Liver (tissue), 9 donors: Measurements from ENCODE around the gene KIR3DL2. TPM values are rescaled to one million over a fixed set of nuclear protein-coding genes. Genes with fewer than 3 reads are reported as not detected.
"Not testable (repeated sequence)": the region's sequence is repeated elsewhere in the genome, so short reads cannot be mapped to it uniquely, and the experiment has no call there.

ENCODE experiments used
- DNase-seq: peaks from one replicate; pipeline ENCODE4 v3.0.0-alpha.2; 2017; ENCODE audit warnings: low spot score
- H3K27ac ChIP-seq, 2 donors: one replicate each; pipeline ENCODE4 v1.7.0; 2013; ENCODE audit warnings: inconsistent platforms in 2 of 2, low read length in 2 of 2, control low read depth in 1 of 2, low read depth in 1 of 2, mild to moderate bottlenecking in 1 of 2
- H3K27me3 ChIP-seq, 4 donors: one replicate each; pipeline versions ENCODE4 v1.6.1 to v1.7.0; 2013; ENCODE audit warnings: low read length in 3 of 4, inconsistent platforms in 1 of 4, mild to moderate bottlenecking in 1 of 4, moderate library complexity in 1 of 4; ENCODE audit not compliant: control insufficient read depth in 4 of 4, insufficient read depth in 4 of 4
- H3K36me3 ChIP-seq, 4 donors: one replicate each; pipeline versions ENCODE4 v1.6.1 to v1.7.0; 2013; ENCODE audit warnings: low read length in 3 of 4, mild to moderate bottlenecking in 3 of 4, low read depth in 1 of 4, moderate library complexity in 1 of 4; ENCODE audit not compliant: control insufficient read depth in 4 of 4, insufficient read depth in 3 of 4
- H3K4me1 ChIP-seq, 4 donors: one replicate each; pipeline versions ENCODE4 v1.6.1 to v1.7.0; 2013; ENCODE audit warnings: low read length in 3 of 4, mild to moderate bottlenecking in 3 of 4, moderate library complexity in 1 of 4; ENCODE audit not compliant: control insufficient read depth in 4 of 4, insufficient read depth in 4 of 4
- H3K4me3 ChIP-seq, 3 donors: one replicate each; pipeline versions ENCODE4 v1.6.1 to v1.7.0; 2013; ENCODE audit warnings: low read length in 3 of 3, control low read depth in 1 of 3, low read depth in 1 of 3, mild to moderate bottlenecking in 1 of 3
- H3K9ac ChIP-seq, 2 donors: one replicate each; pipeline ENCODE4 v1.7.0; 2013; ENCODE audit warnings: low read length in 2 of 2, mild to moderate bottlenecking in 2 of 2, moderate library complexity in 2 of 2, control low read depth in 1 of 2, low read depth in 1 of 2
- H3K9me3 ChIP-seq, 4 donors: one replicate each; pipeline versions ENCODE4 v1.6.1 to v1.7.0; 2013; ENCODE audit warnings: low read length in 3 of 4; ENCODE audit not compliant: control insufficient read depth in 4 of 4
- FOXA1 ChIP-seq: IDR thresholded peaks from 2 replicates; pipeline ENCODE4 v1.6.1; 2016; ENCODE audit warnings: antibody characterized with exemption
- FOXA2 ChIP-seq: IDR thresholded peaks from 2 replicates; pipeline ENCODE4 v1.6.1; 2016; ENCODE audit warnings: antibody characterized with exemption
- GABPA ChIP-seq, 2 donors: IDR thresholded peaks in 1 of 2; conservative IDR thresholded peaks in 1 of 2; 2 replicates each; pipeline ENCODE4 v1.6.1; 2016; ENCODE audit warnings: antibody characterized with exemption in 2 of 2, mild to moderate bottlenecking in 1 of 2, moderate library complexity in 1 of 2
- HNF4A ChIP-seq, 2 donors: conservative IDR thresholded peaks; 2 replicates each; pipeline ENCODE4 v1.6.1; 2016; ENCODE audit warnings: antibody characterized with exemption in 2 of 2, mild to moderate bottlenecking in 2 of 2
- JUND ChIP-seq, 2 donors: IDR thresholded peaks; 2 replicates each; pipeline ENCODE4 v1.6.1; 2016; ENCODE audit warnings: antibody characterized with exemption in 2 of 2
- RXRA ChIP-seq, 2 donors: IDR thresholded peaks; 2 replicates each; pipeline ENCODE4 v1.6.1; 2017 to 2018; ENCODE audit warnings: antibody characterized with exemption in 2 of 2, mild to moderate bottlenecking in 1 of 2
- SP1 ChIP-seq: IDR thresholded peaks from 2 replicates; pipeline ENCODE4 v1.6.1; 2018; ENCODE audit warnings: antibody characterized with exemption, mild to moderate bottlenecking
- YY1 ChIP-seq: IDR thresholded peaks from 2 replicates; pipeline ENCODE4 v1.6.1; 2016; ENCODE audit warnings: antibody characterized with exemption, mild to moderate bottlenecking
- WGBS: extraction: QIAGEN DNeasy Blood & Tissue Kit; methylation state at CpG from one replicate; pipeline ENCODE4 v1.1.7; 2013; 5-methylcytosine and 5-hydroxymethylcytosine counted together
- polyA plus RNA-seq, 2 donors: library from polyadenylated mRNA; stranded (reverse) in 1 of 2; unstranded in 1 of 2; fragments of 200-250 nt in 1 of 2; fragments of >200 nt in 1 of 2; fragmentation: Nextera tagmentation in 1 of 2; extraction: Ambion mirVana in 1 of 2; gene quantifications; one replicate each; pipeline versions ENCODE4 v1.2.1 to v1.2.3, GENCODE V29; 2013 to 2015
- total RNA-seq, 2 donors: library from RNA; depleted of rRNA; stranded (reverse); fragments of >200 nt; gene quantifications; one replicate each; pipeline ENCODE4 v1.2.3, GENCODE V29; 2014
- TF ChIP-seq, protein P1 (sequence below): IDR thresholded peaks from 2 replicates; pipeline ENCODE4 v1.6.1; 2016; ENCODE audit warnings: antibody characterized with exemption
- TF ChIP-seq, protein P2 (sequence below): fragments of 150-350 bp; IDR thresholded peaks from 2 replicates; pipeline ENCODE4 v1.5.1; 2017; ENCODE audit warnings: improper control_type of control experiment, low read depth, low read length; ENCODE audit not compliant: missing input control
- TF ChIP-seq, protein P3 (sequence below): IDR thresholded peaks from 2 replicates; pipeline ENCODE4 v1.6.1; 2016; ENCODE audit warnings: antibody characterized with exemption
- donor health status: healthy.
- donor health status: healthy.
- donor health status: healthy.
- donor health status: healthy.
- donor health status: healthy.

KIR3DL2 gene
- total and polyA plus RNA-seq, 4 donors = 0.08 TPM; not detected in 3

DNA sequence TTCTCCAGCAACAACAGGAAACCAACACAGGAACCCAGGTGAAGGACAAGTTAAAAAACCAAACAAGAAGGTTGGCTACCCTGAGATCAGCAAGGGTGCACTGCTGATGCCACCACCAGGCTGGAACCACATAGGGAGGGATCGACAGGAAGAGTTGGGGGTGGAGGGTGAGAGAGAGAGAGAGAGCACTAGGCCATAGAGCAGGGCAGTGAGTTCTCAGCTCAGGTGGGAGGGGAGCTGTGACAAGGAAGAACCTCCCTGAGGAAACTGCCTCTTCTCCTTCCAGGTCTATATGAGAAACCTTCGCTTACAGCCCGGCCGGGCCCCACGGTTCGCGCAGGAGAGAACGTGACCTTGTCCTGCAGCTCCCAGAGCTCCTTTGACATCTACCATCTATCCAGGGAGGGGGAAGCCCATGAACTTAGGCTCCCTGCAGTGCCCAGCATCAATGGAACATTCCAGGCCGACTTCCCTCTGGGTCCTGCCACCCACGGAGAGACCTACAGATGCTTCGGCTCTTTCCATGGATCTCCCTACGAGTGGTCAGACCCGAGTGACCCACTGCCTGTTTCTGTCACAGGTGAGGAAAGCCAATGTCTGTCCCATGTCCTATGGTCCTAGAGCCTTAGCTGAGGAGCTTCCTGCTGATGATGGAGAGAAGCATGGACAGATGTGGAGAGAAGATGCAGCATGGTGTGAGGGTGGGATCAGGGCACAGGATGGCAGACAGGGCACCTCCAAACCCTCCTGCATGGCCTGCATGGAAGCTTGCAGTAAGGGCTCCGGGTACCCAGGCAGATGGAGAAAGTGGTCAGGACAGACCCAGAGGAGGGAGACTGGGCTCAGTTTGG, 44.4 kb upstream of the KIR3DL2 start (continued):
- TF ChIP-seq, protein P1, sequence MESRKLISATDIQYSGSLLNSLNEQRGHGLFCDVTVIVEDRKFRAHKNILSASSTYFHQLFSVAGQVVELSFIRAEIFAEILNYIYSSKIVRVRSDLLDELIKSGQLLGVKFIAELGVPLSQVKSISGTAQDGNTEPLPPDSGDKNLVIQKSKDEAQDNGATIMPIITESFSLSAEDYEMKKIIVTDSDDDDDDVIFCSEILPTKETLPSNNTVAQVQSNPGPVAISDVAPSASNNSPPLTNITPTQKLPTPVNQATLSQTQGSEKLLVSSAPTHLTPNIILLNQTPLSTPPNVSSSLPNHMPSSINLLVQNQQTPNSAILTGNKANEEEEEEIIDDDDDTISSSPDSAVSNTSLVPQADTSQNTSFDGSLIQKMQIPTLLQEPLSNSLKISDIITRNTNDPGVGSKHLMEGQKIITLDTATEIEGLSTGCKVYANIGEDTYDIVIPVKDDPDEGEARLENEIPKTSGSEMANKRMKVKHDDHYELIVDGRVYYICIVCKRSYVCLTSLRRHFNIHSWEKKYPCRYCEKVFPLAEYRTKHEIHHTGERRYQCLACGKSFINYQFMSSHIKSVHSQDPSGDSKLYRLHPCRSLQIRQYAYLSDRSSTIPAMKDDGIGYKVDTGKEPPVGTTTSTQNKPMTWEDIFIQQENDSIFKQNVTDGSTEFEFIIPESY = no peak

DNA sequence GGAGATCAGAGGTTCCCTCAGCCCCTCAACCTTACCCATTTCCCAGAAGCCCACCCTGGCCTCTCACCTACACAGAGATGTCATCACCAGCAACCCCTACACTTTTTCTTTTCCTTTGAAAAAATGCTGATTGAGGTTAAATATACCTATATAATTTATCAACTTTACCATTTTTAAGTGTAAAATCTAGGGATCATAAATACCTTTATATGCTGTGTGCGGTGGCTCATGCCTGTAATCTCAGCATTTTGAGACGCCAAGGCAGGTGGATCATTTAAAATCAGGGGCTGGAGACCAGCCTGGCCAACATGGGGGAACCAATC, 43.8 kb upstream of the KIR3DL2 start:
- no peak overlapping the region for H3K9ac ChIP-seq
- TF ChIP-seq FOXA1 = no peak
- TF ChIP-seq, protein P1 = no peak
- TF ChIP-seq GABPA (IDR thresholded peaks at IDR 0.05 in 1 of 2, conservative IDR thresholded peaks at IDR 0.05 in 1 of 2) = no peak
- TF ChIP-seq, protein P2, sequence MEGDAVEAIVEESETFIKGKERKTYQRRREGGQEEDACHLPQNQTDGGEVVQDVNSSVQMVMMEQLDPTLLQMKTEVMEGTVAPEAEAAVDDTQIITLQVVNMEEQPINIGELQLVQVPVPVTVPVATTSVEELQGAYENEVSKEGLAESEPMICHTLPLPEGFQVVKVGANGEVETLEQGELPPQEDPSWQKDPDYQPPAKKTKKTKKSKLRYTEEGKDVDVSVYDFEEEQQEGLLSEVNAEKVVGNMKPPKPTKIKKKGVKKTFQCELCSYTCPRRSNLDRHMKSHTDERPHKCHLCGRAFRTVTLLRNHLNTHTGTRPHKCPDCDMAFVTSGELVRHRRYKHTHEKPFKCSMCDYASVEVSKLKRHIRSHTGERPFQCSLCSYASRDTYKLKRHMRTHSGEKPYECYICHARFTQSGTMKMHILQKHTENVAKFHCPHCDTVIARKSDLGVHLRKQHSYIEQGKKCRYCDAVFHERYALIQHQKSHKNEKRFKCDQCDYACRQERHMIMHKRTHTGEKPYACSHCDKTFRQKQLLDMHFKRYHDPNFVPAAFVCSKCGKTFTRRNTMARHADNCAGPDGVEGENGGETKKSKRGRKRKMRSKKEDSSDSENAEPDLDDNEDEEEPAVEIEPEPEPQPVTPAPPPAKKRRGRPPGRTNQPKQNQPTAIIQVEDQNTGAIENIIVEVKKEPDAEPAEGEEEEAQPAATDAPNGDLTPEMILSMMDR = no peak
- no peak for TF ChIP-seq HNF4A (conservative IDR thresholded peaks at IDR 0.05)
- no peak for TF ChIP-seq RXRA (IDR thresholded peaks at IDR 0.05)
- no peak for TF ChIP-seq SP1
- no peak for TF ChIP-seq FOXA2
- TF ChIP-seq JUND (IDR thresholded peaks at IDR 0.05) = no peak
- no peak for TF ChIP-seq YY1
- TF ChIP-seq, protein P3, sequence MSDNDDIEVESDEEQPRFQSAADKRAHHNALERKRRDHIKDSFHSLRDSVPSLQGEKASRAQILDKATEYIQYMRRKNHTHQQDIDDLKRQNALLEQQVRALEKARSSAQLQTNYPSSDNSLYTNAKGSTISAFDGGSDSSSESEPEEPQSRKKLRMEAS = no peak

DNA sequence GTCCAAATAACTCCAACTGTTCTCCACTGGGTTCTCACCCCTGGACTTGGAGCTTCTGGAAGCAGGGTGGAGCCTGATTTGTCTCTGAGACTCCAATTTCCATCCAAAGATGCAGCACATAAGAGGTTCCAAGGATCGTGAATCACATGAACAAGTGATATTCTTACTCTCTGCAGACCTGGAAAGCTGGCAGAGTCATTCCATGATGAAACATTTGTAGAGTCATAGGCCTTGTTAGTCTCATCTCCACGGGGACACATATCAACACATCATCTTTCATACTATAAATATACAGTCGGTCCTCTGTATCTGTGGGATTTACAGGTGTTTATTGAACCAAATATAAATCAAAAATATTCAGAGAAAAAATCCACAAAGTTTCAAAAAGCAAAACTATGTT, 35.7 kb upstream of the KIR3DL2 start:
- DNase-seq, H3K4me3 ChIP-seq, H3K9ac ChIP-seq, H3K27ac ChIP-seq, H3K27me3 ChIP-seq, H3K4me1 ChIP-seq, H3K36me3 ChIP-seq, H3K9me3 ChIP-seq: not testable (repeated sequence)
- 61% methylated on average over 3 of the region's 3 CpGs for WGBS

More for the DNA sequence above, 43.8 kb upstream of the KIR3DL2 start:
- WGBS = 73% methylated on average over 2 of the region's 2 CpGs
- Histone ChIP-seq H3K36me3 (no peaks in the 10 kb centered on the region), H3K4me3 (no peak overlapping the region), H3K4me1 (no peaks in the 10 kb centered on the region), H3K27me3 (no peaks in the 10 kb centered on the region), H3K9me3 (peaks cover 0 to 2% (median 0%) of the 10 kb centered on the region in 4 donors), H3K27ac (no peak overlapping the region)
- no peak for DNase-seq

DNA sequence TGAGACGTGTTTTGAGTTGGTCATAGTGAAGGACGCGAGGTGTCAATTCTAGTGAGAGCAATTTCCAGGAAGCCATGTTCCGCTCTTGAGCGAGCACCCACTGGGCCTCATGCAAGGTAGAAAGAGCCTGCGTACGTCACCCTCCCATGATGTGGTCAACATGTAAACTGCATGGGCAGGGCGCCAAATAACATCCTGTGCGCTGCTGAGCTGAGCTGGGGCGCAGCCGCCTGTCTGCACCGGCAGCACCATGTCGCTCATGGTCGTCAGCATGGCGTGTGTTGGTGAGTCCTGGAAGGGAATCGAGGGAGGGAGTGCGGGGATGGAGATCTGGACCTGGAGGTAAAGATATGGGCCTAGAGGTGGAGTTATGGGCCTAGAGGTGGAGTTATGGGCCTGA, 34.0 kb upstream of the KIR3DL2 start, which contains the start of gene KIR3DL1:
Gene KIR3DL1 (plus strand): TSS at position 218 of the 400 bp plus-strand sequence.
- not testable (repeated sequence) for H3K4me1 ChIP-seq, H3K36me3 ChIP-seq, H3K4me3 ChIP-seq, H3K27ac ChIP-seq, H3K9ac ChIP-seq, H3K27me3 ChIP-seq, H3K9me3 ChIP-seq, DNase-seq
- 85% methylated on average over 17 of the region's 17 CpGs for WGBS
